Glomerular endothelial cell (primary cell): ENCODE results near the gene CDCA5. TPM values are rescaled to one million over a fixed set of nuclear protein-coding genes. Genes with fewer than 3 reads are reported as not detected.

Experiments used
- DNase-seq: peaks from one replicate; pipeline ENCODE4 v3.0.0-alpha.2; 2011; ENCODE audit warnings: low read depth, low spot score; ENCODE audit errors: extremely low read depth
- total RNA-seq: library from RNA; depleted of rRNA; stranded (reverse); fragments of >200 nt; gene quantifications from 2 replicates; pipeline ENCODE4 v1.2.3, GENCODE V29; 2015

CDCA5 gene
- total RNA-seq, 1 donor from 2014 or later, result 5.1 TPM

GRCh38 chr11:65107751-65108468, 24.1 kb upstream of the CDCA5 start:
- DNase-seq, result no peak

GRCh38 chr11:65107078-65107477, 23.2 kb upstream of the CDCA5 start:
- no peak for DNase-seq

GRCh38 chr11:65104628-65105027, 20.8 kb upstream of the CDCA5 start:
- no peak for DNase-seq

- DNase-seq, result no peak
These were observed 19.6 kb upstream of the CDCA5 start for GRCh38 chr11:65103476-65103875.

GRCh38 chr11:65102142-65103095, 18.6 kb upstream of the CDCA5 start:
- DNase-seq, result no peak

- no peak for DNase-seq
These were observed 17.0 kb upstream of the CDCA5 start for GRCh38 chr11:65100674-65101350.

GRCh38 chr11:65096926-65097325, 13.1 kb upstream of the CDCA5 start:
- DNase-seq, result no peak

- DNase-seq, result peak; percentile 42
These were observed 12.3 kb upstream of the CDCA5 start, which contains the start of gene VPS51 for GRCh38 chr11:65095974-65096806. TSS of gene VPS51 (plus strand) at chr11:65096214. CDS start at chr11:65096251, 37 bp downstream.

GRCh38 chr11:65095427-65095826, 11.6 kb upstream of the CDCA5 start:
- no peak for DNase-seq

GRCh38 chr11:65090628-65091027, 6.8 kb upstream of the CDCA5 start:
- DNase-seq, result no peak

- no peak for DNase-seq
These were observed 5.8 kb upstream of the CDCA5 start for GRCh38 chr11:65089621-65090020.

GRCh38 chr11:65087827-65088226, 4.0 kb upstream of the CDCA5 start:
- no peak for DNase-seq

GRCh38 chr11:65087216-65087615, 3.4 kb upstream of the CDCA5 start:
- DNase-seq, result no peak

GRCh38 chr11:65086809-65087208, 3.0 kb upstream of the CDCA5 start:
- no peak for DNase-seq

GRCh38 chr11:65085446-65085845, 1.6 kb upstream of the CDCA5 start:
- DNase-seq, result no peak

- no peak for DNase-seq
These were observed 947 bp upstream of the CDCA5 start for GRCh38 chr11:65084598-65085375.

- DNase-seq, result no peak
These were observed 556 bp downstream of the CDCA5 start for GRCh38 chr11:65083134-65083833.

- DNase-seq, result no peak
These were observed 5.0 kb downstream of the CDCA5 start for GRCh38 chr11:65078786-65079342.

- DNase-seq, result no peak
These were observed 5.7 kb downstream of the CDCA5 start for GRCh38 chr11:65078151-65078550.
